Central memory CD8-positive, alpha-beta T cell (primary cell): ENCODE results near the gene NCCRP1.

ENCODE experiments used
- ATAC-seq: fragments of 150-1000 bp; cut with Tn5 transposase; replicated peaks from 2 replicates; pipeline ENCODE4 v1.10.0; 2022; ENCODE audit warnings: mild to moderate bottlenecking, moderate FRiP score, moderate number of reproducible peaks; ENCODE audit not compliant: poor library complexity, severe bottlenecking; ENCODE audit errors: extremely low read depth
- DNase-seq, 2 donors: peaks; one replicate each; pipeline ENCODE4 v3.0.0; 2021; ENCODE audit warnings: low spot score in 2 of 2
- H3K27ac Mint-ChIP-seq: one replicate; pipeline ENCODE4 v1.8.0; 2022; ENCODE audit warnings: low read depth, mild to moderate bottlenecking, moderate library complexity, mixed read lengths
- H3K27me3 Mint-ChIP-seq: one replicate; pipeline ENCODE4 v1.8.0; 2022; ENCODE audit warnings: mixed read lengths
- H3K36me3 Mint-ChIP-seq: one replicate; pipeline ENCODE4 v1.8.0; 2022; ENCODE audit warnings: mild to moderate bottlenecking, moderate library complexity, mixed read lengths; ENCODE audit not compliant: insufficient read depth
- H3K4me1 Mint-ChIP-seq: one replicate; pipeline ENCODE4 v1.8.0; 2022; ENCODE audit warnings: mixed read lengths
- H3K4me3 Mint-ChIP-seq: one replicate; pipeline ENCODE4 v1.8.0; 2022; ENCODE audit warnings: mild to moderate bottlenecking, moderate library complexity, mixed read lengths
- H3K9me3 Mint-ChIP-seq: one replicate; pipeline ENCODE4 v1.8.0; 2022; ENCODE audit warnings: mixed read lengths

Gene NCCRP1

DNA sequence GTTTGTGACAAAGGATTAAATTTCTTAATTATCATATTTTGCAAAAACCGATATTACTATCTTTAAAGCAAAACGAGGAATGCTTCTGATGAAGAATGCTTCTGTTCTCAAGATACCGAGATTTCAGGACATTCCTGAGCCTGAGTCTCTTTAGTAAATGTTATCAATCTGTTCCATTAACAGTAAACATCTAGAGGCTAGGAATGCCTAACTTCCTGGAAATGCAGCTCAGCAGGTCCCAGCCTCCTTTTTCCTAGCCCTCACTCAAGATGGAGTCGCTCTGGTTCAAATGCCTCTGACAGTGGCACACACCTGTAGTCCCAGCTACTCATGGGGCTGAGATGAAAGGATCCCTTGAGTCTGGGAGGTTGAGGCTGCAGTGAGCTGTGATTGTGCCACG, 54.3 kb downstream of the NCCRP1 start:
- Mint-ChIP-seq H3K36me3 (no peaks in the 10 kb centered on the region), H3K4me1 (peaks cover 5% of the 10 kb centered on the region), H3K27ac (no peak overlapping the region), H3K9me3 (no peaks in the 10 kb centered on the region), H3K4me3 (no peak overlapping the region), H3K27me3 (peaks cover 10% of the 10 kb centered on the region)
- DNase-seq (no peak), ATAC-seq (no peak)
